ENCODE measurements around the gene GRHL1. TPM values are rescaled to one million over a fixed set of nuclear protein-coding genes. Genes with fewer than 3 reads are reported as not detected.

GRHL1 gene
- total RNA-seq, 8 experiments from 2014 or later: 0.36 to 4.8 (median 2.9) TPM

DNA sequence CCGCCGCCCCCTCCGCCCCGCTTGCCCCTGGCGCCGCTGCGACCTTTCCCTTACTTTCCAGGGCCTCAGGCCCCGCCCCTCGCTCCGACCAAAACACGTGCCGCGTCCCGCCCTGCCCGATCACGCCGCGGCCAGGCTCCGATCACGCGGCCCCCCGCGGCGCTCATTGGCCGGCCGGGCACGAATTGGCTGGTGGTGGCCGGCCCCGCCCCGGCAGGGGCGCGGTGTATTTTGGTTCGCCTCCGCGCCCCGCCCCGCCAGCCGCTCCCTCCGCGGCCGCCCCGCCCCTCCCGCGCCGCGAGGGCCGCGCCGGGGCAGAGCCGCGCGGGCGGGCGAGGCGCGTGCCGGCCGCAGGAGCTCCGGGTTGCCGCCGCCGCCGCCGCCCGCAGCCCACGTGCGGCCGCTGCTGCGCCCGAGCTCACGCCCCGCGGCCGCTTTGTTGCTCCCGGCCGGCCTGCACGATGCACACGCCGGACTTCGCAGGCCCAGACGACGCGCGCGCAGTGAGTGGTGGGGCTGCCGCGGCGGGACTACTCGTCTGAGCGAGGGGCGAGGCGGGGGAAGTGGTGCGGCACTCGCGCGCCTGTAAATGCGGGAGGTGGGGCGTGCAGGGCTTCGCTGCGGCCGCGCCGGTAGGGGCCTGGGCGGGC is 91.9 kb downstream of the GRHL1 start, which contains the start of gene KLF11:
Gene KLF11, plus strand, starts transcription at position 295 of the 650 bp plus-strand sequence. Its CDS starts 167 bp downstream, at position 462.
- peak within 1 kb of the TSS; percentile 96 to 98 for H3K27ac ChIP-seq
- peak within 1 kb of the TSS; percentile 49 to 88 (median 72) for H3K4me3 ChIP-seq
- in situ Hi-C loops (cut with MboI; ENCODE audit: low pct_unique_long_range_greater_than_20kb in 2 of 9, low sequenced_read_pairs in 9 of 9, unreplicated experiment in 9 of 9): loop anchor here in 3 of 9 experiments (25.0 kb wide), 1 partner anchor 231 kb away; no protein-coding TSS in a partner anchor
- no CpG with 5 or more reads among the region's 104 CpGs for WGBS, 10 experiments
- peaks cover 14 to 27% of the 10 kb centered on the region in 2 donors for H3K4me1 ChIP-seq (replicated peaks in 1 of 2)
- peak; percentile 47 to 84 (median 72) for ATAC-seq (replicated peaks in 6 of 8)

DNA sequence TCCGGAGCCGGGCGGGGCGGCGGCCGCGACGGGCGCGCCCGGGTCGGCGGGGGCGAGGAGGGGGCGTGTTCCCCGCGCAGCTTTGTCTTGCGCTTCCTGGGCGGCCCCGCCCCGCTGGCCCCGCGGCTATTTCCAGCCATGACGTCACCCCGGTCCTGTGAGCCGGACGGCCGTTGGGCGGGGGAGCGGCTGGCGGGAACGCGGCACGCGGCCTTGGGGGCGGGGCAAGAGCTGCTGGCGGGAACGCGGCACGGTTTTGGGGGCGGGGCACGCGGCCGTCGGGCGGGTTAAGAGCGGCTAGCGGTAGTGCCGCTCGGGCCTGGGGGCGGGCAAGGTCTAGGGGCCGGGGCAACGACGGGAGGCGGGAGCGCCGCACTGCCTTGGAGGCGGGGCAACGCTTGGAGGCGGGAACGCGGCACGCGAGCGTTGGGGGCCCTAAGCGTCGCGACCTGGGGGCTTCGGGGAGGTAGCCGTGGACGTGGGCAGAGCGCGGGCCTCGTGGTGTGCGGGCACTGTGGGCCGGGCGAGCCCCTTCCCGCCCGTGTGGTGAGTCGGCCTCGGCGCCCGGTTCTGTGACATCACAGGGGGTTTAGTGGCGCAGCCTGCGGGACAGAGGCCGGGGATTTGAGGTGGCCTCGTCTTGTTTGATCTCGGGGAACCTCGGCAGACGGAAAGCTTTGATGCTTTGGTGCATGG is 92.6 kb downstream of the GRHL1 start:
- in situ Hi-C loops (cut with MboI; ENCODE audit: low pct_unique_long_range_greater_than_20kb in 2 of 9, low sequenced_read_pairs in 9 of 9, unreplicated experiment in 9 of 9): loop anchor here in 3 of 9 experiments (25.0 kb wide), 1 partner anchor 232 kb away; no protein-coding TSS in a partner anchor
- Histone ChIP-seq H3K4me3 (peak overlapping the region; percentile 49 to 88 (median 72)), H3K4me1 (replicated peaks in 1 of 2) (peaks cover 18 to 29% of the 10 kb centered on the region in 2 donors), H3K27ac (peak overlapping the region; percentile 96 to 98)
- WGBS, 10 experiments: 22% methylated on average over 7 of the region's 90 CpGs; no CpG with 5 or more reads in 9 of the 10 experiments
- peak; percentile 68 to 81 (median 70) for ATAC-seq (replicated peaks in 6 of 8)

DNA sequence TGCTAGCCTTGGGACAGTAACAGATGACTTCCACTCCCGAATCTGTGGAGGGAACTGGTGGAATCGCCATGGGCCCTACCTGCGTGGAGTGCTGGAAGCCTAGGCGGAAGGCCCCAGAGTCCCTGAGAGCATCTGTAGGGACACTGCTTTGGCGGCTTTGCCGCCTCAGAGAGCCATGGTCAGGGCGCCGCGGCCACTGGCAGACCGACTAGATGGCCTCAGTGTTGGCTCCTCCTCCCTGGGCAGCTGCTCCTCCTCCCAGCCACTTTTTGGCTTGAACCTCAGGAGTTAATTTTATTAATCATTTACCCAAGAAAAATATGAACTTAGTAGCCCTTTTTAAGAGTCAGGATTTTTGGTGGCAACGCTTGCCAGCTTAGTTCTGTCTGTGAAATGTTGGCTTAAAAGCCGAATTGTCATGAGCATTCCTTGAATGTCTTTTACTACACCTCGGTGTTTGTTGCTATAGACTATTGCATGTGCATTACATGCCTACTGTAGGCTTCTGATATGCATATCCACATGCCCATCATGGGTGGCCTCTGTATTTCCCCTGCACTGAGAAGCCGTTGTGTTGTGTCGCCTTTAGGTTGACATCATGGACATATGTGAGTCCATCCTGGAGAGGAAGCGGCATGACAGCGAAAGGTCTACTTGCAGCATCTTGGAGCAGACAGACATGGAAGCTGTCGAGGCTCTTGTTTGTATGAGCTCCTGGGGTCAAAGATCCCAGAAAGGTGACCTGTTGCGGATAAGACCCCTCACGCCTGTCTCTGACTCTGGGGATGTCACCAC is 94.3 kb downstream of the GRHL1 start:
- in situ Hi-C loops (cut with MboI; ENCODE audit: low pct_unique_long_range_greater_than_20kb in 2 of 9, low sequenced_read_pairs in 9 of 9, unreplicated experiment in 9 of 9): loop anchor here in 3 of 9 experiments (25.0 kb wide), 1 partner anchor 233 kb away; no protein-coding TSS in a partner anchor
- Histone ChIP-seq H3K4me3 (no peak overlapping the region), H3K4me1 (replicated peaks in 1 of 2) (peaks cover 26 to 29% of the 10 kb centered on the region in 2 donors), H3K27ac (no peak overlapping the region)
- no peak for ATAC-seq (replicated peaks in 6 of 8)
- 55 to 92% (median 88%) methylated on average over 2 to 10 of the region's 20 CpGs; no CpG with 5 or more reads in 1 of the 10 experiments for WGBS, 10 experiments

DNA sequence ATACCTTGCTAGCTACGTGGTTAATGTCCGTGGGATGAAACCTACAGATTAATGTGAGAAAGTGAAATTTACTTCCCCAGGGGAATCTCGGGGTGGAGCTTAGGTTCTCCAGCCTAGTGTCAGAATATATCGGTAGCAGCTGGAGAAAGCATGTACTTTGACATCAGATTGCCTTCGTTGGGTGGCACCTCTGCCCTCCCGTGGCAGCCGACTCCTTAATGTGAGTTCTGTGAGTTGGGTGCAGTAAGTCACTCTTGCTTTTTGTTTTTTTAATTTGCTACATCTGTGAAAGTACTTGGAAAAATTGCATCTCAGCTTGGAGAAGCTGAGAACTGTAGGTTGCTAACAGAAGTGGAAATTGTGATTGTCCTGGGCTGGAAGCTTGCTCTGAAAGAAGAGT is 95.4 kb downstream of the GRHL1 start:
- H3K27ac ChIP-seq: no peak overlapping the region
- H3K4me3 ChIP-seq: no peak overlapping the region
- H3K4me1 ChIP-seq (replicated peaks in 1 of 2): peaks cover 24 to 26% of the 10 kb centered on the region in 2 donors
- ATAC-seq (replicated peaks in 6 of 8): no peak
- in situ Hi-C loops (cut with MboI; ENCODE audit: low pct_unique_long_range_greater_than_20kb in 2 of 9, low sequenced_read_pairs in 9 of 9, unreplicated experiment in 9 of 9): loop anchor here in 3 of 9 experiments (25.0 kb wide), 1 partner anchor 235 kb away; no protein-coding TSS in a partner anchor
- 15 to 100% (median 81%) methylated on average over 2 to 7 of the region's 7 CpGs; no CpG with 5 or more reads in 2 of the 10 experiments for WGBS, 10 experiments

DNA sequence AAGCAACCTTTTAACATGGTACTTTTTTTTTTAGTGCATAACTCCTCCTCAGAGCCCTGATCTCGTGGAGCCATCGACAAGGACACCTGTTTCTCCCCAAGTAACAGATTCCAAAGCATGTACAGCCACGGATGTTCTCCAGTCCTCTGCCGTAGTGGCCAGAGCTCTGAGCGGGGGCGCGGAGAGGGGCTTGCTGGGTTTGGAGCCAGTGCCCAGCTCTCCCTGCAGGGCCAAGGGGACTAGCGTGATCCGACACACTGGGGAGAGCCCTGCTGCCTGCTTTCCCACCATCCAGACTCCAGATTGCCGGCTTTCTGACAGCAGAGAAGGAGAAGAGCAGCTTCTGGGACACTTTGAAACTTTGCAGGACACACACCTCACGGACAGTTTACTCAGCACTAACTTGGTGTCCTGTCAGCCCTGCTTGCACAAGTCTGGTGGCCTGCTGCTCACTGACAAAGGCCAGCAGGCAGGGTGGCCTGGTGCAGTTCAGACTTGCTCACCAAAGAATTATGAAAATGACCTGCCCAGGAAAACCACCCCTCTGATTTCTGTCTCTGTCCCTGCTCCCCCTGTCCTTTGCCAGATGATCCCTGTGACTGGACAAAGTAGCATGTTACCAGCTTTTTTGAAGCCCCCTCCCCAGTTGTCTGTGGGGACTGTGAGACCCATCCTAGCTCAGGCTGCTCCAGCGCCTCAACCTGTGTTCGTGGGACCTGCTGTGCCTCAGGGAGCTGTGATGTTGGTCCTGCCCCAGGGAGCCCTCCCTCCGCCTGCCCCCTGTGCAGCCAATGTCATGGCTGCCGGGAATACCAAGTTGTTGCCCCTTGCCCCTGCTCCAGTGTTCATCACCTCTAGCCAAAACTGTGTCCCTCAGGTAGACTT is 96.4 kb downstream of the GRHL1 start:
- peaks cover 17 to 20% of the 10 kb centered on the region in 2 donors for H3K4me1 ChIP-seq (replicated peaks in 1 of 2)
- in situ Hi-C loops (cut with MboI; ENCODE audit: low pct_unique_long_range_greater_than_20kb in 2 of 9, low sequenced_read_pairs in 9 of 9, unreplicated experiment in 9 of 9): loop anchor here in 3 of 9 experiments (25.0 kb wide), 1 partner anchor 236 kb away; no protein-coding TSS in a partner anchor
- WGBS, 10 experiments: 67 to 100% (median 90%) methylated on average over 1 to 11 of the region's 15 CpGs; no CpG with 5 or more reads in 3 of the 10 experiments
- H3K27ac ChIP-seq: no peak overlapping the region
- ATAC-seq (replicated peaks in 6 of 8): no peak
- no peak overlapping the region for H3K4me3 ChIP-seq

DNA sequence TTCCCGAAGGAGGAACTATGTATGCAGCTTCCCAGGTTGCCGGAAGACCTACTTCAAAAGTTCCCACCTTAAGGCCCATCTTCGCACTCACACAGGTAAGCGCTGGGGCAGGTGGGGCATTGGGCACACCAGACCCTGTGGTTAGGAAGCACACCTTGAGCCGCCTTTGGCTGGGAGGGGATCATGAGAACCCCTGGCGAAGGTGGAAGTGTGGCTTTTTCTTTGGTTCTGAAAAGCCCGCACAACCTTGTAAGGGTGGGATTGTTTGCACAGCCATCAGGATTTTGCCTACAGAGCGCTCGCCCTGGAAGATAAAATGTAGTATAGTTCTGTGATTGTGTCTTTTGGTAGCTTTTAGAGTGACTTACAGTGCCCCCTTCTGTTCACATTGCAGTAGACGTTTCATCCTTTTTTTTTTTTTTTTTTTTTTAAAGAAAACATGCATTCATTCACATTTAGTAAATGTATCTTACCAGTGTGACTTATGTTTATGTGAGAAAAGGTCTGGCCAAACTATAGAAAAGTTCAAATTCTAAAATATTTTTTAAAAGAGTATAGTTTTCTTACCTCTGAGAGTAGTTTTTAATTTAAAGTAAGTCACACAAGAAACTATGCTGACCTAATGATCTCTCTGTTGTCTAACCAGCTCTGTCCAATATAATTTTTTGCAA is 97.1 kb downstream of the GRHL1 start:
- in situ Hi-C loops (cut with MboI; ENCODE audit: low pct_unique_long_range_greater_than_20kb in 2 of 9, low sequenced_read_pairs in 9 of 9, unreplicated experiment in 9 of 9): loop anchor here in 3 of 9 experiments (25.0 kb wide), 1 partner anchor 236 kb away; no protein-coding TSS in a partner anchor
- Histone ChIP-seq H3K4me3 (no peak overlapping the region), H3K4me1 (replicated peaks in 1 of 2) (peaks cover 17 to 20% of the 10 kb centered on the region in 2 donors), H3K27ac (no peak overlapping the region)
- ATAC-seq (replicated peaks in 6 of 8): no peak
- WGBS, 10 experiments: 11 to 80% (median 41%) methylated on average over 1 to 8 of the region's 10 CpGs; no CpG with 5 or more reads in 2 of the 10 experiments

Other genes with a start within 250 kb of the GRHL1 start
- gene TAF1B, start 108.2 kb upstream of the GRHL1 start, total RNA-seq: 10 to 100 TPM; 11.8 to 33.1 (median 16.8) TPM
- 10 to 100 TPM in 5 of 8 experiments, 1 to 10 TPM in 3; 4.0 to 19.7 (median 12.6) TPM for gene KLF11, start 91.9 kb downstream of the GRHL1 start, total RNA-seq
- gene CYS1, start 128.7 kb downstream of the GRHL1 start, total RNA-seq: 1 to 10 TPM in 2 of 8 experiments, under 1 TPM in 5, not detected in 1; 0.14 to 6.2 (median 0.50) TPM
- gene RRM2, start 171.0 kb downstream of the GRHL1 start, total RNA-seq: 10 to 100 TPM in 3 of 8 experiments, 1 to 10 TPM in 5; 1.6 to 90.5 (median 4.6) TPM